WTC11 (cell line): ENCODE measurements around the gene TACC2. TPM values are rescaled to one million over a fixed set of nuclear protein-coding genes. Genes with fewer than 3 reads are reported as not detected.

Experiments used
- ATAC-seq: fragments of 200-7000 bp; cut with Tn5 transposase; 2 replicates; pipeline ENCODE4 v1.10.0; 2021; ENCODE audit warnings: mild to moderate bottlenecking, moderate library complexity
- CTCF ChIA-PET: fragments of 300-600 bp; sonication (Branson Sonifier 250); formaldehyde crosslinking; loops from one replicate; lab custom pipeline; 2021; ENCODE audit warnings: antibody characterized with exemption; lab: Charles Lee
- POLR2A ChIA-PET: fragments of 350-600 bp; sonication (Branson Sonifier 250); formaldehyde crosslinking; loops from one replicate; lab custom pipeline; 2021; ENCODE audit warnings: antibody characterized with exemption; lab: Charles Lee
- DNase-seq: peaks from one replicate; pipeline ENCODE4 v3.0.0; 2021; ENCODE audit warnings: low spot score
- H3K27ac Mint-ChIP-seq: 2 replicates; pipeline ENCODE4 v1.8.0; 2021; ENCODE audit warnings: mixed read lengths
- H3K27me3 Mint-ChIP-seq: 2 replicates; pipeline ENCODE4 v1.8.0; 2021; ENCODE audit warnings: low read depth, mild to moderate bottlenecking, moderate library complexity, mixed read lengths
- H3K36me3 Mint-ChIP-seq: 2 replicates; pipeline ENCODE4 v1.8.0; 2021; ENCODE audit warnings: mixed read lengths
- H3K4me1 Mint-ChIP-seq: 2 replicates; pipeline ENCODE4 v1.8.0; 2022; ENCODE audit warnings: mixed read lengths
- H3K4me3 Mint-ChIP-seq: 2 replicates; pipeline ENCODE4 v1.8.0; 2021; ENCODE audit warnings: mild to moderate bottlenecking, moderate library complexity, mixed read lengths
- H3K9me3 Mint-ChIP-seq: 2 replicates; pipeline ENCODE4 v1.8.0; 2021; ENCODE audit warnings: mixed read lengths
- AFF4 ChIP-seq: sonication (generic); formaldehyde crosslinking; IDR thresholded peaks from 2 replicates; pipeline ENCODE4 v1.8.1; 2023; ENCODE audit warnings: mild to moderate bottlenecking, missing genetic modification reagents, borderline replicate concordance
- ATF1 ChIP-seq: sonication (generic); formaldehyde crosslinking; IDR thresholded peaks from 2 replicates; pipeline ENCODE4 v1.8.1; 2023; ENCODE audit warnings: mild to moderate bottlenecking, moderate library complexity, missing genetic modification reagents
- ATF3 ChIP-seq: sonication (generic); formaldehyde crosslinking; conservative IDR thresholded peaks from 2 replicates; pipeline ENCODE4 v1.8.1; 2022; ENCODE audit warnings: mild to moderate bottlenecking, missing genetic modification reagents
- ATF6 ChIP-seq: sonication (generic); formaldehyde crosslinking; IDR thresholded peaks from 2 replicates; pipeline ENCODE4 v1.8.1; 2023; ENCODE audit warnings: mild to moderate bottlenecking, missing genetic modification reagents
- CREB1 ChIP-seq: sonication (generic); formaldehyde crosslinking; IDR thresholded peaks from 2 replicates; pipeline ENCODE4 v1.8.0; 2023; ENCODE audit warnings: mild to moderate bottlenecking, missing genetic modification reagents
- GABPB1 ChIP-seq: sonication (generic); formaldehyde crosslinking; IDR thresholded peaks from 2 replicates; pipeline ENCODE4 v1.8.1; 2023; ENCODE audit warnings: mild to moderate bottlenecking, missing genetic modification reagents
- GTF2I ChIP-seq: fragments of 250-450 bp; sonication (Bioruptor Pico); conservative IDR thresholded peaks from 2 replicates; pipeline ENCODE4 v1.4.0; 2021; ENCODE audit warnings: mild to moderate bottlenecking
- IRF1 ChIP-seq: sonication (generic); formaldehyde crosslinking; IDR thresholded peaks from 2 replicates; pipeline ENCODE4 v1.8.0; 2023; ENCODE audit warnings: missing genetic modification reagents
- IRF2 ChIP-seq: sonication (generic); formaldehyde crosslinking; IDR thresholded peaks from 2 replicates; pipeline ENCODE4 v1.8.0; 2022; ENCODE audit warnings: low read depth, missing genetic modification reagents, borderline replicate concordance
- KAT7 ChIP-seq: sonication (generic); formaldehyde crosslinking; IDR thresholded peaks from 2 replicates; pipeline ENCODE4 v1.8.1; 2023; ENCODE audit warnings: missing genetic modification reagents, mild to moderate bottlenecking, borderline replicate concordance
- MXD4 ChIP-seq: fragments of 250-450 bp; sonication (Bioruptor Pico); IDR thresholded peaks from 2 replicates; pipeline ENCODE4 v1.8.0; 2021; ENCODE audit warnings: mild to moderate bottlenecking, moderate library complexity, borderline replicate concordance
- NFATC4 ChIP-seq: fragments of 250-450 bp; sonication (Bioruptor Pico); IDR thresholded peaks from 2 replicates; pipeline ENCODE4 v1.9.0; 2021; ENCODE audit warnings: mild to moderate bottlenecking
- NFYB ChIP-seq: sonication (generic); formaldehyde crosslinking; conservative IDR thresholded peaks from 2 replicates; pipeline ENCODE4 v1.8.0; 2022; ENCODE audit warnings: low read depth, missing genetic modification reagents
- NR3C1 ChIP-seq: sonication (generic); formaldehyde crosslinking; conservative IDR thresholded peaks from 2 replicates; pipeline ENCODE4 v1.8.1; 2023; ENCODE audit warnings: low read depth, mild to moderate bottlenecking, missing genetic modification reagents
- RORB ChIP-seq: fragments of 250-450 bp; sonication (Bioruptor Pico); IDR thresholded peaks from 2 replicates; pipeline ENCODE4 v1.9.0; 2021; ENCODE audit warnings: mild to moderate bottlenecking
- ZBTB21 ChIP-seq: sonication (generic); formaldehyde crosslinking; IDR thresholded peaks from 2 replicates; pipeline ENCODE4 v1.8.1; 2023; ENCODE audit warnings: mild to moderate bottlenecking, missing genetic modification reagents, borderline replicate concordance
- ZNF232 ChIP-seq: sonication (generic); formaldehyde crosslinking; IDR thresholded peaks from 2 replicates; pipeline ENCODE4 v1.8.0; 2022; ENCODE audit warnings: mild to moderate bottlenecking, missing genetic modification reagents
- ZNF317 ChIP-seq: sonication (generic); formaldehyde crosslinking; IDR thresholded peaks from 2 replicates; pipeline ENCODE4 v1.8.1; 2023; ENCODE audit warnings: low read depth, mild to moderate bottlenecking, moderate library complexity, missing genetic modification reagents, borderline replicate concordance
- ZNF423 ChIP-seq: fragments of 250-450 bp; sonication (Bioruptor Pico); IDR thresholded peaks from 2 replicates; pipeline ENCODE4 v2.1.2; 2022; ENCODE audit warnings: mild to moderate bottlenecking, moderate library complexity
- ZNF425 ChIP-seq: fragments of 250-450 bp; sonication (Bioruptor Pico); conservative IDR thresholded peaks from 2 replicates; pipeline ENCODE4 v1.9.0; 2021; ENCODE audit warnings: mild to moderate bottlenecking
- ZNF671 ChIP-seq: fragments of 250-450 bp; sonication (Bioruptor Pico); IDR thresholded peaks from 2 replicates; pipeline ENCODE4 v1.8.0; 2021; ENCODE audit warnings: mild to moderate bottlenecking
- total RNA-seq: library from RNA; stranded (reverse); gene quantifications from 3 replicates; pipeline ENCODE4 v1.2.3, GENCODE V29; 2021

TACC2 gene
- total RNA-seq, 1 experiment from 2014 or later, result 28.9 TPM

GRCh38 chr10:122018491-122018890, 29.5 kb downstream of the TACC2 start (continued):
- no peak for TF ChIP-seq IRF1
- no peak for TF ChIP-seq ZNF671 (CRISPR knock-in tag)
- no peak for TF ChIP-seq ATF1

DNA sequence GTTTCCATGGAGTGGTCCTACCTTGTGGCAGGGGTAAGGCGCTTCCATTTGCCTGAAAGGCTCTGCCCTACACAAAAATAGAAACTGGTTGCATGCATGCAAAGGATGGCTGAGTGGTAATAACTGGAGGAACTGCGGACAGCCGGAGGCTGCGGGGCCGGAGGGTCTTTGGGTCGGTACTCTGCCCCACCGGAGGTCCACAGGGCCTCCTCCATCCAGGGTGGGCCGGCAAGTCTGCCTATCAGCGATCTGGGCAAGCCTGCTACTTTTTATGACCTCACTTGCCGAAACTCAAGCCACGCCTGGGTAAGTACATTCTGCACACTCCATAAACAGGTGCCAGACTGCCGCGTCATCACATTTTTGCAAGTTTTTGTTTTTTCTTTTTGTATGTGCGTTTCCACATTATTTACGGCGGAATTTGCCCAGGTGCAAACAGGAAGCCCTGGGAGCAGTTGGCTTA, 30.0 kb downstream of the TACC2 start:
- no peak overlapping the region for H3K4me3 Mint-ChIP-seq
- TF ChIP-seq CREB1 (CRISPR knock-in tag) (no peak), ZNF423 (no peak), ZNF232 (no peak), ATF3 (no peak), NR3C1 (CRISPR knock-in tag) (no peak)
- TF ChIP-seq, all 79 proteins: peak for 0
- DNase-seq (no peak), ATAC-seq (no peak)
- POLR2A ChIA-PET, result interaction anchor here (0.5 kb wide), 1 partner anchor 144 kb away, joined by 3 read pairs; no protein-coding TSS in a partner anchor
- Mint-ChIP-seq H3K9me3 (no peaks in the 10 kb centered on the region), H3K4me1 (peaks cover 25% of the 10 kb centered on the region), H3K27ac (no peak overlapping the region), H3K36me3 (no peaks in the 10 kb centered on the region), H3K27me3 (no peaks in the 10 kb centered on the region)
- CTCF ChIA-PET, result no interaction called here

DNA sequence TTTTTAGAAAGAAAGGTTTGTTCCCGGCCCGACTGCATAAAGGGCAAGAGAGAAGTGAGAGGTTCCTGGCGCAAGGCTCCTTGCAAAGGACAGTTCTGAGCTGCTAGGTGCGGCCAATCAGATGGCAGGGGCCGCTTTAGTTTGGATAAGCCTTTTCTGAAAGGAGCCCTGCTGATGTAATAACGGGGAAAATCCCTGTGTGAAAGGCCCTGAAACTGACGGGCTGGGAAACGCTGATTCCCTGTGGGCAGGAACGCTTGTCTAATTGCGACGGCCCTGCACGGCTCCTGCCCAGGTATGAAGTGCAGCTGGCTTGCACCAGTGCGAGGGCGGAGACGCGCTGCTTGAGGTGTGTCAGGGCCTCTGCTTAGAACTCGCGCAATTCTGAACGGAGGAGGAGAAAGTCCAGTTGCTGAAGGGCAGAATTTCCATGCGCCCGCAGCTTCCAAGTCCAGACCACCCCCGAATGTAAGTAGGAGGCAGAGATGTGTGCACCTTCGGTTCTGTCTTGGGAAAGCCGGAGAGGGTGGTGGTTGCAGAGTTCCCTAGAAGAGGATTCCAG, 30.5 kb downstream of the TACC2 start:
- Mint-ChIP-seq H3K4me1 (peaks cover 25% of the 10 kb centered on the region), H3K27me3 (no peaks in the 10 kb centered on the region), H3K27ac (0 out of 2 replicates have a peak overlapping the region, but pooled peaks have one; percentile 67), H3K4me3 (no peak overlapping the region), H3K36me3 (no peaks in the 10 kb centered on the region), H3K9me3 (no peaks in the 10 kb centered on the region)
- ChIA-PET CTCF (no interaction called here), POLR2A (interaction anchor here (0.5 kb wide), 1 partner anchor 143 kb away, joined by 3 read pairs; no protein-coding TSS in a partner anchor)
- peak; percentile 29 for DNase-seq
- ATAC-seq, result peak; percentile 68
- TF ChIP-seq ZBTB21 (CRISPR knock-in tag) (no peak), NFYB (CRISPR knock-in tag) (peak; percentile 45), GABPB1 (CRISPR knock-in tag) (peak; percentile 48; the same call in 1 of the 2 replicates), IRF2 (CRISPR knock-in tag) (no peak), MXD4 (CRISPR knock-in tag) (no peak), ZNF317 (no peak)

DNA sequence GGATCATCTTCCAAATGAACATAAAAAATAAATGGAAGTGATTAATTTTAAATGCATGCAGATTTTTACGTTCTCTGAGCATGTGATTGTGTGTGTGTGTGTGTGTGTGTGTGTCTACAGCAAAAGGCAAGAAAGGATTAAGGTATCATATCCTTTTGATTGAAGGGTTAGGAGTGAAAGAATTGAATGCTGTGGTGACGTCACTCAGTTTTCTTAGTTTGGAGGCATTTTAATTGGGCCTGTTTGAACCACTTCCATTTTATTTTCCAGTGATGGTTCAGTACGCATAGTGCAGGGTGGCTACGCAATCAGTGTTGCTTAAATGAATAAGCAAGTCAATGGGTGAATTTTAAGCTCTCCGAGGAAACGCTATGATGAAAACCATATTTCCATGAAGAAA, 31.3 kb downstream of the TACC2 start:
- Mint-ChIP-seq H3K27me3 (no peaks in the 10 kb centered on the region), H3K4me1 (peaks cover 25% of the 10 kb centered on the region), H3K27ac (no peak overlapping the region), H3K4me3 (no peak overlapping the region), H3K9me3 (no peaks in the 10 kb centered on the region), H3K36me3 (no peaks in the 10 kb centered on the region)
- POLR2A ChIA-PET, result no interaction called here
- CTCF ChIA-PET, result no interaction called here
- no peak for DNase-seq
- ATAC-seq, result no peak
- TF ChIP-seq AFF4 (CRISPR knock-in tag) (no peak), GTF2I (no peak), NFATC4 (CRISPR knock-in tag) (no peak), RORB (CRISPR knock-in tag) (no peak), KAT7 (no peak), ATF3 (no peak), ATF6 (no peak), ZNF425 (CRISPR knock-in tag) (no peak)
